AG04449 (cell line): Measurements from ENCODE around the gene DUT.

Experiments used
- CTCF ChIA-PET: fragments of 350-600 bp; formaldehyde crosslinking; extraction: SDS; loops from one replicate; lab custom pipeline; 2021; ENCODE audit warnings: antibody characterized with exemption; lab: Yijun Ruan, JAX
- POLR2A ChIA-PET: fragments of 400-600, 350-600 bp; formaldehyde crosslinking; extraction: SDS; loops from one replicate; lab custom pipeline; 2020; ENCODE audit warnings: antibody characterized with exemption, inconsistent platforms; lab: Yijun Ruan, JAX
- DNase-seq: peaks from one replicate; pipeline ENCODE4 v3.0.0-alpha.2; 2010; ENCODE audit warnings: low read depth, low spot score
- H3K4me3 ChIP-seq: 2 replicates; pipeline ENCODE4 v1.5.1; 2011; ENCODE audit warnings: low read depth, mild to moderate bottlenecking, control low read depth, low read length
- TF ChIP-seq, protein P1 (sequence below): IDR thresholded peaks from one replicate; pipeline ENCODE4 v1.5.1; 2011; ENCODE audit warnings: mild to moderate bottlenecking, moderate library complexity, low read length, control low read depth, inconsistent platforms; ENCODE audit not compliant: insufficient read depth; ENCODE audit errors: missing control alignments

Gene DUT

GRCh38 chr15:48385031-48385830 is 54.0 kb downstream of the DUT start:
- peak; percentile 98 for DNase-seq
- TF ChIP-seq, protein P1, sequence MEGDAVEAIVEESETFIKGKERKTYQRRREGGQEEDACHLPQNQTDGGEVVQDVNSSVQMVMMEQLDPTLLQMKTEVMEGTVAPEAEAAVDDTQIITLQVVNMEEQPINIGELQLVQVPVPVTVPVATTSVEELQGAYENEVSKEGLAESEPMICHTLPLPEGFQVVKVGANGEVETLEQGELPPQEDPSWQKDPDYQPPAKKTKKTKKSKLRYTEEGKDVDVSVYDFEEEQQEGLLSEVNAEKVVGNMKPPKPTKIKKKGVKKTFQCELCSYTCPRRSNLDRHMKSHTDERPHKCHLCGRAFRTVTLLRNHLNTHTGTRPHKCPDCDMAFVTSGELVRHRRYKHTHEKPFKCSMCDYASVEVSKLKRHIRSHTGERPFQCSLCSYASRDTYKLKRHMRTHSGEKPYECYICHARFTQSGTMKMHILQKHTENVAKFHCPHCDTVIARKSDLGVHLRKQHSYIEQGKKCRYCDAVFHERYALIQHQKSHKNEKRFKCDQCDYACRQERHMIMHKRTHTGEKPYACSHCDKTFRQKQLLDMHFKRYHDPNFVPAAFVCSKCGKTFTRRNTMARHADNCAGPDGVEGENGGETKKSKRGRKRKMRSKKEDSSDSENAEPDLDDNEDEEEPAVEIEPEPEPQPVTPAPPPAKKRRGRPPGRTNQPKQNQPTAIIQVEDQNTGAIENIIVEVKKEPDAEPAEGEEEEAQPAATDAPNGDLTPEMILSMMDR, result no peak
- ChIA-PET POLR2A (interaction anchor here (1.4 to 2.4 kb wide), 3 partner anchors 10 to 43 kb away, joined by 8 to 13 read pairs (median 10); no protein-coding TSS in a partner anchor), CTCF (interaction anchor here (1.1 to 3.7 kb wide), 4 partner anchors 11 to 33 kb away, joined by 3 to 16 read pairs (median 6); no protein-coding TSS in a partner anchor)
- H3K4me3 ChIP-seq, result no peak overlapping the region

- H3K4me3 ChIP-seq, result no peak overlapping the region
- POLR2A ChIA-PET, result interaction anchor here (1.6 kb wide), 1 partner anchor 14 kb away, joined by 4 read pairs; no protein-coding TSS in a partner anchor
- no peak for DNase-seq
- CTCF ChIA-PET, result no interaction called here
- TF ChIP-seq, protein P1, result no peak
Measured at GRCh38 chr15:48388016-48388851, 57.0 kb downstream of the DUT start.

GRCh38 chr15:48388910-48389309 is 57.7 kb downstream of the DUT start:
- no peak for DNase-seq
- TF ChIP-seq, protein P1, result no peak
- ChIA-PET CTCF (no interaction called here), POLR2A (interaction anchor here (1.6 kb wide), 1 partner anchor 15 kb away, joined by 4 read pairs; no protein-coding TSS in a partner anchor)
- no peak overlapping the region for H3K4me3 ChIP-seq

DNA sequence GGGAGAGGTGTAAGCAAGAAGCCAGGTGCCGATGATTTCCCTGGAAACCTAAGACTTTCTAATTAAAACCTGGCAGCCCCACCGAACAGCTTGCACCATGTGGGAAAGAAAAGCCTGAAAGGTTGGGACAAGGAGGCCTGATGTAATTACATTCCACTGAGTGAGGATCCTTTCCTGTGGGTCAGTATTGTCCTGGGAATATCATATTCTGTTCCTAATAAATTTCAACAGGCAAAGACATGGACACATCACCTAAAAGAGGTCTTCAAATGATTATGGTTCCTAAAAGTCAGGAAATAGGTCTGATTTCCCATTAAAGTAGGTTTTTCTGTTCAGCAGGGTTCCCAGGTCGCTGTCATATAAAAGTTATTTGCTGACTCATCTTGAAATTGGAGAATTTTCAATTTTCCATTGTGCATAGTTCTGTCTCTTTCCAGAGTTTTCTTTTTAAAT is 58.5 kb downstream of the DUT start:
- ChIA-PET CTCF (no interaction called here), POLR2A (no interaction called here)
- no peak overlapping the region for H3K4me3 ChIP-seq
- TF ChIP-seq, protein P1, result no peak
- no peak for DNase-seq

- TF ChIP-seq, protein P1, result no peak
- DNase-seq, result no peak
- POLR2A ChIA-PET, result no interaction called here
- CTCF ChIA-PET, result interaction anchor here (0.6 to 1.7 kb wide), 3 partner anchors 10 to 39 kb away, joined by 3 to 7 read pairs (median 5); no protein-coding TSS in a partner anchor
- no peak overlapping the region for H3K4me3 ChIP-seq
Measured at GRCh38 chr15:48391950-48392349, 60.7 kb downstream of the DUT start.

GRCh38 chr15:48392356-48392755 is 61.1 kb downstream of the DUT start:
- ChIA-PET POLR2A (no interaction called here), CTCF (interaction anchor here (0.6 to 1.7 kb wide), 2 partner anchors 9 to 40 kb away, joined by 5 to 7 read pairs; no protein-coding TSS in a partner anchor)
- no peak for DNase-seq
- TF ChIP-seq, protein P1, result no peak
- H3K4me3 ChIP-seq, result no peak overlapping the region
